Prostate gland (tissue), 2 donors: Measurements from ENCODE around the gene PGGT1B. TPM values are rescaled to one million over a fixed set of nuclear protein-coding genes. Genes with fewer than 3 reads are reported as not detected.

Experiments used
- DNase-seq: peaks from one replicate; pipeline ENCODE4 v3.0.0-alpha.2; 2019; ENCODE audit warnings: low spot score
- H3K27ac ChIP-seq, 2 donors: fragments of 200-600 bp; sonication (generic); 2 replicates each; pipeline ENCODE4 v1.5.1; 2017 to 2019
- H3K27me3 ChIP-seq: fragments of 200-600 bp; sonication (generic); replicated peaks from 2 replicates; pipeline ENCODE4 v1.5.1; 2019; ENCODE audit not compliant: insufficient read depth
- H3K36me3 ChIP-seq, 2 donors: fragments of 200-600 bp; sonication (generic); 1 replicate in 1 of 2; 2 replicates in 1 of 2; pipeline versions ENCODE4 v1.5.1 to v1.8.1; 2017 to 2019
- H3K4me1 ChIP-seq: fragments of 200-600 bp; sonication (generic); replicated peaks from 2 replicates; pipeline ENCODE4 v1.5.1; 2019
- H3K4me3 ChIP-seq, 2 donors: fragments of 200-600 bp; sonication (generic); 2 replicates each; pipeline ENCODE4 v1.5.1; 2017 to 2019
- H3K9me3 ChIP-seq: fragments of 200-600 bp; sonication (generic); 2 replicates; pipeline ENCODE4 v1.5.1; 2017
- CTCF ChIP-seq, 4 experiments: fragments of 200-600 bp in 2 of 4; fragments of 450-650 bp in 2 of 4; sonication (generic) in 2 of 4; IDR thresholded peaks; 1 replicate in 3 of 4; 2 replicates in 1 of 4; pipeline ENCODE4 v1.5.1; 2016 to 2019; ENCODE audit warnings: antibody characterized with exemption in 4 of 4, mild to moderate bottlenecking in 2 of 4, moderate library complexity in 2 of 4
- POLR2A ChIP-seq: fragments of 450-650 bp; IDR thresholded peaks from one replicate; pipeline ENCODE4 v1.6.1; 2016; ENCODE audit warnings: antibody characterized with exemption, mild to moderate bottlenecking
- POLR2AphosphoS5 ChIP-seq: sonication (generic); formaldehyde crosslinking; IDR thresholded peaks from one replicate; pipeline ENCODE4 v1.6.1; 2017; ENCODE audit warnings: antibody characterized with exemption
- WGBS: methylation state at CpG from one replicate; pipeline ENCODE4 v1.1.5; 2018; 5-methylcytosine and 5-hydroxymethylcytosine counted together
- intact Hi-C: fragments of 100-400 bp; cut with DNase I; formaldehyde crosslinking; loops from one replicate; pipeline ENCODE4 v1.14.2; 2022
- total RNA-seq, 2 donors: library from RNA; depleted of rRNA; stranded (reverse); fragments of >200 nt; gene quantifications; one replicate each; pipeline ENCODE4 v1.1.0, GENCODE V29; 2016

The PGGT1B gene
- total RNA-seq, 2 donors from 2014 or later: 9.1 to 15.3 TPM

GRCh38 chr5:115246361-115246991 is 16.2 kb downstream of the PGGT1B start:
- Histone ChIP-seq H3K27me3 (no peaks in the 10 kb centered on the region), H3K36me3 (no peaks in the 10 kb centered on the region), H3K27ac (no peak overlapping the region), H3K9me3 (no peaks in the 10 kb centered on the region), H3K4me3 (no peak overlapping the region), H3K4me1 (no peaks in the 10 kb centered on the region)
- intact Hi-C loops: no loop called here
- peak; percentile 33 to 70 (median 63) for TF ChIP-seq CTCF (IDR thresholded peaks at IDR 0.05)
- TF ChIP-seq POLR2AphosphoS5: no peak
- DNase-seq: no peak
- 30% methylated on average over 3 of the region's 3 CpGs for WGBS

GRCh38 chr5:115243412-115243811 is 19.3 kb downstream of the PGGT1B start:
- intact Hi-C loops: no loop called here
- H3K27ac ChIP-seq: no peak overlapping the region
- DNase-seq: no peak
- no peaks in the 10 kb centered on the region for H3K9me3 ChIP-seq
- TF ChIP-seq POLR2A (no peak), POLR2AphosphoS5 (no peak), CTCF (IDR thresholded peaks at IDR 0.05) (no peak)
- H3K36me3 ChIP-seq: no peaks in the 10 kb centered on the region
- no peaks in the 10 kb centered on the region for H3K27me3 ChIP-seq
- no peak overlapping the region for H3K4me3 ChIP-seq
- H3K4me1 ChIP-seq: no peaks in the 10 kb centered on the region

- intact Hi-C loops: no loop called here
- no peak for DNase-seq
- H3K27me3 ChIP-seq: no peaks in the 10 kb centered on the region
- no peaks in the 10 kb centered on the region for H3K36me3 ChIP-seq
- TF ChIP-seq CTCF (IDR thresholded peaks at IDR 0.05) (no peak), POLR2AphosphoS5 (no peak), POLR2A (no peak)
- no peak overlapping the region for H3K4me3 ChIP-seq
- no peaks in the 10 kb centered on the region for H3K9me3 ChIP-seq
- H3K4me1 ChIP-seq: no peaks in the 10 kb centered on the region
- 77% methylated on average over 4 of the region's 4 CpGs for WGBS
- H3K27ac ChIP-seq: no peak overlapping the region
These were observed 20.6 kb downstream of the PGGT1B start for GRCh38 chr5:115241881-115242642.

GRCh38 chr5:115237066-115237465 is 25.6 kb downstream of the PGGT1B start:
- Histone ChIP-seq H3K27me3 (no peaks in the 10 kb centered on the region), H3K4me1 (no peaks in the 10 kb centered on the region), H3K4me3 (no peak overlapping the region), H3K9me3 (no peaks in the 10 kb centered on the region), H3K36me3 (no peaks in the 10 kb centered on the region), H3K27ac (no peak overlapping the region)
- TF ChIP-seq POLR2A (no peak), POLR2AphosphoS5 (no peak), CTCF (IDR thresholded peaks at IDR 0.05) (no peak)
- DNase-seq: no peak
- intact Hi-C loops: no loop called here
- 84% methylated on average over 3 of the region's 3 CpGs for WGBS

GRCh38 chr5:115236599-115236998 is 26.1 kb downstream of the PGGT1B start:
- Histone ChIP-seq H3K27ac (no peak overlapping the region), H3K36me3 (no peaks in the 10 kb centered on the region), H3K4me1 (no peaks in the 10 kb centered on the region), H3K27me3 (no peaks in the 10 kb centered on the region), H3K4me3 (no peak overlapping the region), H3K9me3 (no peaks in the 10 kb centered on the region)
- WGBS: 97% methylated on average over 2 of the region's 2 CpGs
- intact Hi-C loops: no loop called here
- TF ChIP-seq POLR2AphosphoS5 (no peak), CTCF (IDR thresholded peaks at IDR 0.05) (no peak), POLR2A (no peak)
- DNase-seq: no peak
